ENCODE measurements around the gene XRCC3. TPM values are rescaled to one million over a fixed set of nuclear protein-coding genes. Genes with fewer than 3 reads are reported as not detected.

XRCC3 gene
- total RNA-seq, 1 donor, result 11.7 TPM

- no peak overlapping the region for H3K4me3 ChIP-seq (ENCODE audit: low read depth, low read length)
- no peak for TF ChIP-seq CTCF (IDR thresholded peaks at IDR 0.05; ENCODE audit: insufficient read depth, low read depth, low read length)
- peak; percentile 55 for DNase-seq (ENCODE audit: low read depth)
These were observed 3.3 kb upstream of the XRCC3 start for GRCh38 chr14:103718572-103718971.

GRCh38 chr14:103716899-103717411 lies 1.7 kb upstream of the XRCC3 start:
- no peak for DNase-seq (ENCODE audit: low read depth)
- no peak for TF ChIP-seq CTCF (IDR thresholded peaks at IDR 0.05; ENCODE audit: insufficient read depth, low read depth, low read length)
- peak overlapping the region; percentile 73 for H3K4me3 ChIP-seq (ENCODE audit: low read depth, low read length)

- no peak for TF ChIP-seq CTCF (IDR thresholded peaks at IDR 0.05; ENCODE audit: insufficient read depth, low read depth, low read length)
- DNase-seq (ENCODE audit: low read depth), result no peak
- peak overlapping the region; percentile 73 for H3K4me3 ChIP-seq (ENCODE audit: low read depth, low read length)
These were observed 995 bp upstream of the XRCC3 start for GRCh38 chr14:103716091-103716801.

- DNase-seq (ENCODE audit: low read depth), result no peak
- TF ChIP-seq CTCF (IDR thresholded peaks at IDR 0.05; ENCODE audit: insufficient read depth, low read depth, low read length), result no peak
- peak overlapping the region; percentile 60 for H3K4me3 ChIP-seq (ENCODE audit: low read depth, low read length)
These were observed 1.1 kb downstream of the XRCC3 start for GRCh38 chr14:103714063-103714724.

- DNase-seq (ENCODE audit: low read depth), result no peak
- no peak for TF ChIP-seq CTCF (IDR thresholded peaks at IDR 0.05; ENCODE audit: insufficient read depth, low read depth, low read length)
- no peak overlapping the region for H3K4me3 ChIP-seq (ENCODE audit: low read depth, low read length)
These were observed 1.8 kb downstream of the XRCC3 start for GRCh38 chr14:103713304-103714062.

GRCh38 chr14:103712633-103713247 lies 2.5 kb downstream of the XRCC3 start:
- TF ChIP-seq CTCF (IDR thresholded peaks at IDR 0.05; ENCODE audit: insufficient read depth, low read depth, low read length), result no peak
- H3K4me3 ChIP-seq (ENCODE audit: low read depth, low read length), result no peak overlapping the region

More at GRCh38 chr14:103712633-103713247, 2.5 kb downstream of the XRCC3 start:
- DNase-seq (ENCODE audit: low read depth), result no peak
